Gastroesophageal sphincter (tissue), 4 donors: ENCODE data around the gene DSC3. TPM values are rescaled to one million over a fixed set of nuclear protein-coding genes. Genes with fewer than 3 reads are reported as not detected.

Source experiments
- ATAC-seq: fragments of 150-250 bp; one replicate; pipeline ENCODE4 v1.9.1; 2016; ENCODE audit warnings: mild to moderate bottlenecking, moderate library complexity
- H3K27ac ChIP-seq, 4 donors: fragments of 200-600 bp; sonication (generic) in 3 of 4; 1 replicate in 3 of 4; 2 replicates in 1 of 4; pipeline ENCODE4 v1.5.1; 2016 to 2019
- H3K27me3 ChIP-seq: fragments of 200-600 bp; sonication (generic); one replicate; pipeline ENCODE4 v1.5.1; 2019
- H3K36me3 ChIP-seq, 2 donors: fragments of 200-600 bp; sonication (generic); one replicate each; pipeline ENCODE4 v1.5.1; 2019; ENCODE audit warnings: control low read depth in 1 of 2
- H3K4me1 ChIP-seq, 3 donors: fragments of 200-600 bp; sonication (generic); 1 replicate in 2 of 3; 2 replicates in 1 of 3; pipeline ENCODE4 v1.5.1; 2016 to 2019; ENCODE audit warnings: control low read depth in 2 of 3
- H3K4me3 ChIP-seq, 2 donors: fragments of 200-600 bp; sonication (generic); one replicate each; pipeline ENCODE4 v1.5.1; 2019; ENCODE audit warnings: mild to moderate bottlenecking in 1 of 2, moderate library complexity in 1 of 2
- H3K9me3 ChIP-seq, 3 donors: fragments of 200-600 bp; sonication (generic); one replicate each; pipeline ENCODE4 v1.5.1; 2017 to 2019; ENCODE audit warnings: control low read depth in 2 of 3
- CTCF ChIP-seq, 4 experiments: fragments of 200-600 bp in 2 of 4; fragments of 450-650 bp in 2 of 4; sonication (generic) in 1 of 4; IDR thresholded peaks; one replicate each; pipeline ENCODE4 v1.5.1; 2017 to 2019; ENCODE audit warnings: antibody characterized with exemption in 4 of 4, mild to moderate bottlenecking in 2 of 4, moderate library complexity in 2 of 4
- EP300 ChIP-seq: sonication (generic); formaldehyde crosslinking; IDR thresholded peaks from one replicate; pipeline ENCODE4 v1.6.1; 2017; ENCODE audit warnings: antibody characterized with exemption, mild to moderate bottlenecking
- POLR2A ChIP-seq, 2 donors: fragments of 450-650 bp; IDR thresholded peaks; one replicate each; pipeline ENCODE4 v1.6.1; 2017; ENCODE audit warnings: antibody characterized with exemption in 2 of 2, mild to moderate bottlenecking in 2 of 2, moderate library complexity in 1 of 2
- POLR2AphosphoS5 ChIP-seq: sonication (generic); formaldehyde crosslinking; IDR thresholded peaks from one replicate; pipeline ENCODE4 v1.6.1; 2017; ENCODE audit warnings: antibody characterized with exemption
- WGBS, 2 donors: methylation state at CpG; one replicate each; pipeline ENCODE4 v1.1.5; 2018; ENCODE audit warnings: low coverage in 1 of 2; 5-methylcytosine and 5-hydroxymethylcytosine counted together
- total RNA-seq, 4 donors: library from RNA; depleted of rRNA; stranded (reverse); fragments of >200 nt; gene quantifications; one replicate each; pipeline ENCODE4 v1.1.0, GENCODE V29; 2016

The DSC3 gene
- total RNA-seq, 4 donors from 2014 or later = 0.27 to 17.1 (median 0.51) TPM

- Histone ChIP-seq H3K4me1 (no peaks in the 10 kb centered on the region), H3K27me3 (no peaks in the 10 kb centered on the region), H3K27ac (no peak overlapping the region), H3K36me3 (no peaks in the 10 kb centered on the region), H3K4me3 (no peak overlapping the region), H3K9me3 (no peaks in the 10 kb centered on the region)
- TF ChIP-seq POLR2A (IDR thresholded peaks at IDR 0.05) (no peak), POLR2AphosphoS5 (no peak), EP300 (no peak), CTCF (IDR thresholded peaks at IDR 0.05) (no peak)
- no peak for ATAC-seq
- WGBS, 2 donors = 55 to 56% methylated on average over 2 of the region's 2 CpGs
These were observed 45.3 kb downstream of the DSC3 start for GRCh38 chr18:30997223-30997622.

DNA sequence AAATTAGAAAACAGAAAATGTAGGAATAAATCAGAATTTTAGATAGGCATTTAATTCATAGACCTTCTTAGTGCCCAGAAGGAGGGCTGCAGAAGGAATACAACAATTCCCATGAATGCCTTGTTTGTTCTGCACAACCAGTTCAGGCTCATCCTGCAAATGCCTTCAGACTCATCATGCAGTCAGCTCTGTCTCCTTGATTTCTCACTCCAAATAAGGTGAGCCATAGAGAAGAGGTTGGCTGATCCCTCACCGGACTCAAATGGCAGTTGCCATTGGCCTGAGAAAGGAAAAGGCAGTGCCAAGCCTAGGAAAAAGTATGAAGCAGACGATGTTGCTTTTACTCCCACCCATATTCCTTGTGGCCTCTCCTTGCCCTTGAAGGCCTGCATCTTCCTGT, 50.3 kb downstream of the DSC3 start:
- Histone ChIP-seq H3K36me3 (no peaks in the 10 kb centered on the region), H3K9me3 (no peaks in the 10 kb centered on the region), H3K27me3 (no peaks in the 10 kb centered on the region), H3K4me3 (no peak overlapping the region), H3K27ac (no peak overlapping the region), H3K4me1 (no peaks in the 10 kb centered on the region)
- no peak for TF ChIP-seq CTCF (IDR thresholded peaks at IDR 0.05)
- TF ChIP-seq POLR2A (IDR thresholded peaks at IDR 0.05) = no peak
- TF ChIP-seq EP300 = no peak
- no peak for TF ChIP-seq POLR2AphosphoS5
- 55 to 71% methylated on average over 2 of the region's 2 CpGs for WGBS, 2 donors
- no peak for ATAC-seq

- WGBS, 2 donors = 45 to 47% methylated on average over 5 of the region's 5 CpGs
- Histone ChIP-seq H3K27ac (no peak overlapping the region), H3K27me3 (no peaks in the 10 kb centered on the region), H3K9me3 (no peaks in the 10 kb centered on the region), H3K4me3 (no peak overlapping the region), H3K4me1 (no peaks in the 10 kb centered on the region), H3K36me3 (no peaks in the 10 kb centered on the region)
- TF ChIP-seq POLR2A (IDR thresholded peaks at IDR 0.05) (no peak), CTCF (IDR thresholded peaks at IDR 0.05) (no peak), POLR2AphosphoS5 (no peak)
- ATAC-seq = no peak
These were observed 51.1 kb downstream of the DSC3 start for GRCh38 chr18:30991397-30991796.

DNA sequence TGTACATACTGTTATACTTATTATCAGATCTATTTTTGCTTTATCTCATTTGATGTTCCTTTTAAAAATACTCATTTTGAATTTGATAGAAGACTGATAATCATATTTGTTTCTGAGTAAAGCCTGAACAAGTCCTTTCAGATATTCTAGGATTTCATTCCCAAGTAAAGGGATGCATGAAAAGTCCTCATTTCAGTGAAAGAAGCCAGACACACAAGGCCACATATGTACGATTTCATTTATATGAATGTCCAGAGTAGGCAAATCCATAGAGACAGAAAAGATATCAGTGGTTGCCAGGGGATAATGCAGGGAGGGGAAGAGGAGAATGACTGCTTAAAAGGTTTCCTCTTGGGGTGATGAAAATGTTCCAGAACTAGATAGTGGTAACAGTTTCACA, 53.4 kb downstream of the DSC3 start:
- 20 to 50% methylated on average over 1 of the region's 1 CpG for WGBS, 2 donors
- ATAC-seq = no peak
- H3K9me3 ChIP-seq = no peaks in the 10 kb centered on the region
- H3K4me3 ChIP-seq = no peak overlapping the region
- H3K27me3 ChIP-seq = no peaks in the 10 kb centered on the region
- no peak for TF ChIP-seq POLR2A (IDR thresholded peaks at IDR 0.05)
- no peak for TF ChIP-seq CTCF (IDR thresholded peaks at IDR 0.05)
- TF ChIP-seq POLR2AphosphoS5 = no peak
- TF ChIP-seq EP300 = no peak
- H3K36me3 ChIP-seq = no peaks in the 10 kb centered on the region
- H3K4me1 ChIP-seq = no peaks in the 10 kb centered on the region
- no peak overlapping the region for H3K27ac ChIP-seq

GRCh38 chr18:30988440-30988839, 54.1 kb downstream of the DSC3 start:
- WGBS, 2 donors = 69 to 83% methylated on average over 4 of the region's 4 CpGs
- no peak for ATAC-seq
- TF ChIP-seq EP300 (no peak), CTCF (IDR thresholded peaks at IDR 0.05) (no peak), POLR2AphosphoS5 (no peak)

More at GRCh38 chr18:30988440-30988839, 54.1 kb downstream of the DSC3 start:
- Histone ChIP-seq H3K9me3 (no peaks in the 10 kb centered on the region), H3K36me3 (no peaks in the 10 kb centered on the region), H3K4me1 (no peaks in the 10 kb centered on the region), H3K27ac (no peak overlapping the region), H3K27me3 (no peaks in the 10 kb centered on the region), H3K4me3 (no peak overlapping the region)
